NCI-H1105 (cell line): Measurements from ENCODE around the gene BCL7A.
"Not testable (repeated sequence)": the region's sequence is repeated elsewhere in the genome, so short reads cannot be mapped to it uniquely, and the experiment has no call there.

Source experiments
- DNase-seq: peaks from one replicate; lab custom pipeline; 2025; lab: John Stamatoyannopoulos, UW

Gene BCL7A

DNA sequence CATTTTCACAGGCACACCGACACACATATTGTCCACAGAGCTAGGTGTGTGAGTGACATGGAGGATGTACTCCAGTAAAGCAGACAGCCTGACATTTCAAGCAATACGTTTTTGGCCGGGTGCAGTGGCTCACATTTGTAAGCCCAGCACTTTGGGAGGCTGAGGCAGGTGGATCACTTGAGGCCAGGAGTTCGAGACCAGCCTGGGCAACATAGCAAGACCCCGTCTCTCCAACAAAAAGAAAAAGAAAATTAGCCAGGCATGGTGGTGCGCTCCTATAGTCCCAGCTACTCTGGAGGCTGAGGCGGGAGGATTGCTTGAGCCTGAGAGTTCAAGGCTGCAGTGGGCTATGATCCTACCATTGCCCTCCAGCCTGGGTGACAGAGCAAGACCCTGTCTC lies 34.7 kb downstream of the BCL7A start:
- DNase-seq, result not testable (repeated sequence)

DNA sequence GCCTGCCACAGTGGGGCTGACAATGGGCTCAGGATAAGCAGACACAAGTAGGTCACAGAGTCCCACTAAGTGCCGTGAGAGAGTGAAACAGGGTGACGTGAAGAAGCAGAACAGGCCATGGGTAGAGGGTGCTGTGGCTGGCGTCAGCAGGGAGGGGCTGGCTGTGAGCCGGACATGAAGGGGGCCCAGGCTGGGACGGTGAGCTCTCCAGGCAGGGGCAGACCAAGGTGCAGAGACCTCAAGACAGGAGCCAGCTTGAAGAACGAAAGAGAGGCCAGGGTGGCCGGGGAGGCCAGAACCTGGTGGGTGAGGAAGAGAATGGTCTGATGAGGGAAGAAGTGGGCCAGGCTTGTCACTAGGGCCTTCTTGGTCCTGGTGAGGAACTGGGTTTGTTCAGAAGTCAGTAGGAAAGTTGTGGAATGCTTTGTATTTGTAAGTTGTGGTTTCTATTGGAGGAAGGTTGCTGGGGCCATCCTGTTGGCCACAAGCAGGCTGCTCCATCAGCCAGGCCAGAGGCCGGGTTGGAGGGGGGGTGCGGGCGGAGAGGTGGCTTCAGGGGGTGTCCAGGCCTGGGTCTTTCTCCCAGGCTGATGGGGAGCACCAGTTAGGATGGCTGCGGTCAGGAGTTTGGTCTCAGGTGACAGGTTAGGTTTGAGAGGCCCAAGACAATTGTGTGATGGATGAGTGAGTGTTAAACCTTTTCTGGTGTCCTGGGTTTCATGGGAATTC lies 35.5 kb downstream of the BCL7A start:
- no peak for DNase-seq

DNA sequence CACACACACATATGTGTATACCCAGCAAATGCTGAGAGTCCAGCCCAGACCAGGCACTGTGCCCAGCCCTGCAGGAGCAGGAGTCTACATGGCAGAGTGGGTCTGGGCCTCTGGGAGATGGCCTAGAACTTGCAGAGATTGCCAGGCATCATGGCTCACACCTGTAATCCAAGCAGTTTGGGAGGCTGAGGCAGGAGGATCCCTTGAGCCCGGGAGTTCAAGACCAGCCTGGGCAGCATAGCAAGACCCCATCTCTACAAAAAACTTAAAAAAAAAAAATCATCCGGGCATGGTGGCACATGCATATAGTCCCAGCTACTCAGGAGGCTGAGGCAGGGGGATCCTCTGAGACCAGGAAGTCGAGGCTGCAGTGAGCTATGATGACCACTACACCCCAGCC lies 36.1 kb downstream of the BCL7A start:
- DNase-seq, result no peak

GRCh38 chr12:122058549-122059149 lies 37.0 kb downstream of the BCL7A start:
- DNase-seq, result no peak

DNA sequence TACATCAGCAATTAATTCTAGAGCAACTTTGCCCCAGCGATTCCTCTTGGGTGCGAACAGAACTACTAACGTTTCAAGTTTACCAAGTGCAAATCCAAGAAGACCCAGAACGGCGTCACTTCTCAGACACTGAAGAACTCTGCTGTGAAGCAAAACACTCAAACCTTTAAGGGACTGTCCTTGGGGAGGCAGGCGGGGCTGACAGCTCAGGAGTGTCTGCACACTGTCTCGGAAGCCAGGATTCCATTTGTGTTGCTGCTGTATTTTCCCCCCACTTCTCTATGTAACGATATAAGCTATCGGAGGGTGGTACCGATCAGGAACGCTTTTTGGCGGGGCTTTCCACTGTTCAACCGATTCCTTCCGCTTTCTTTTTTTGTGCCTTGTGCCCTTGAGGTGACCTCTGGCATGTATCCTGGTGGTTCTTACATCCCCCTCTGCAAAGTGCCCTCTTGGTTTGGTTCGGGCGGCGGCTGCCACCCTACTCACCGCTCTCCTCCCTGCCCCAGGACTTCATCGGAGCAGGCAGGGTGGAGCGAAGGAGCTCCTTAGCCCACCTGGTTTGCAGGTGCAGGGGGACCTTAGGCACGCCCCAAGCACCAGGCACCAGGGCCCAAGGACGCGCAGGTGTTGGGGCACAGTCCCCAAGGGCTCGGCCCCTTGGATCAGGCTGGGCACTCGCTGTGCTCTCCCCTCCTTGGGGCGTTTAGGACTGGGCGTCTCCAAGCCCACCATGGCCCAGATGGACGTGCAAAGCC lies 37.7 kb downstream of the BCL7A start:
- DNase-seq, result no peak

DNA sequence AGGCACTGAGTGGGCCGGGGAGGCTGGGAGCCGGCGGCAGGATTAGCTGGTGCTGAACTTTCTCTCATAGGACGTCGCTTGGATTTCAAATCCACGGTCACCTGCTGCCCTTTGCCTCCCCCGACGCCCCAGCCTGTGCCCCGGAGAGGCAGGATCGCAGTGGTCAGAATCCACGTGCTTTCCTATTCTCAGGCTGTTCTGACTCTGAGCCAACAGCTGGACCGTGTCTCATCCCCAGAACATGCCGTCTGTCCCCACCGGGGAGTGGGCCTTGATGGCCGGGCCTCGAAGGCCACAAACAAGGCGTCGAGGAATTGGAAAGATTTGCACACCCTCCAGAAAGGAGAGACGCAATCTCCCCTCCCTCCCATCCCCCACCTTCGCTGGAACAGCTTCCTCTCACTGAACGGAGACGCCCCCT lies 38.4 kb downstream of the BCL7A start:
- DNase-seq, result no peak

DNA sequence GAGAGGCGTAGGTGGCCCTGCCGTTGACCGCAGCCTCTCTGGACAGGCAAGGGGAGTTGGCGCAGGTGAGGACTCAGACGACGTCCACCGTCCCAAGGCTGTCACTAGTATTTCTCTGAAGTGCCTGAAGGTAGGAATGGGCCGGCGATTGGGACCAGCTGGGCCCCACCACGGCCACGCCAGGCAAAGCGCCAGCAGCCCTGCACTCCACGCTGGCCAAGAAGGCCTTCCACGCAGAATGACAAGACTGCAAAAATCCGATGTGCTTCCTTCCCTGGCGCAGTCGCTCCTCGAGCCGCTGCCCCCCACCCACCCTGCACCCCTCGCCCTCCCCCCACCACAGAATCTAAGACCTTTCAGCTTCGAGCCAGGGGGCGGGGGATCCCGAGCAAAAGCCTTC lies 39.6 kb downstream of the BCL7A start:
- no peak for DNase-seq

DNA sequence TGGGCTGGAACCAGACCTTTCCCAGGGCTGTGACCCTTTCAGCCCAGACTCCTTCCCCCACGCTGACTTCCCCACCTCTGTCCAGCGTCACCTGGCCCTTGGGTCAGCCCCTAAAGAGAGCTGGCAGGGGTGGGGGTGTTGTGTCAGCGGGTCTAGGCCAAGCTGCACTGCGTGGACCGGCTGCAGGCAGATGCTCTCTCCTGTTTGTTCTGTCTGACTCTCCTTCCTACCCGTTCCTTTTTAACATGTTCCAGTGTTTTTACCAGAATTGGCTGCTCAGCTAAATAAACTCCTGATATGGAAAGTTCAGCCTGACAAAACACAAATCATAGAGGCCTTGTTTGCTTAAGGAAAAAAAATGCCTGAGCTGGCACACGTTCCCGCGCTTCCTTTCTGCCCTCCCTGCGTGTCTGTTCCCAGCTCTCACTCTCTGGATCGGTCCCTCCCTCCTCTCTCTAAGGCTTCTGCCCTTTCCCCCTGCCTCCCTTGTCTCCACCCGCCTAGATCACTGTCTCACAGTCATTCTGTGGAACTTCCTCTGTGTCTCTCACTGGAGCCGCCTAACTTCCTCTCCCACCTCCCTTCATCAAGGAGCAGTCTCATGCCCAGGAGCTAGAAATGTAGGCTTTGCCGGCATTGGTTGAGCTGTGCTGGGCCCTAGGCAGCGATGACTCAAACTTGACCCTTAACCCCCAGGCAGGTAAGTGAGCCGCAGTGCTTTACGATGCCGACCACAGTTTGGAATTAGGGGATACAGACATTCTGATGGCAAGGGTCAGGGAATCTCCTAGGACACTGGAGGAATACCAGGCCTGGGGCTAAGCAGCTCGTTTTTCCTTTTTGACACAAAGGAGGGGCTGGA lies 41.4 kb downstream of the BCL7A start:
- DNase-seq, result no peak

- DNase-seq, result no peak
These were observed 42.0 kb downstream of the BCL7A start for GRCh38 chr12:122063694-122064024.

DNA sequence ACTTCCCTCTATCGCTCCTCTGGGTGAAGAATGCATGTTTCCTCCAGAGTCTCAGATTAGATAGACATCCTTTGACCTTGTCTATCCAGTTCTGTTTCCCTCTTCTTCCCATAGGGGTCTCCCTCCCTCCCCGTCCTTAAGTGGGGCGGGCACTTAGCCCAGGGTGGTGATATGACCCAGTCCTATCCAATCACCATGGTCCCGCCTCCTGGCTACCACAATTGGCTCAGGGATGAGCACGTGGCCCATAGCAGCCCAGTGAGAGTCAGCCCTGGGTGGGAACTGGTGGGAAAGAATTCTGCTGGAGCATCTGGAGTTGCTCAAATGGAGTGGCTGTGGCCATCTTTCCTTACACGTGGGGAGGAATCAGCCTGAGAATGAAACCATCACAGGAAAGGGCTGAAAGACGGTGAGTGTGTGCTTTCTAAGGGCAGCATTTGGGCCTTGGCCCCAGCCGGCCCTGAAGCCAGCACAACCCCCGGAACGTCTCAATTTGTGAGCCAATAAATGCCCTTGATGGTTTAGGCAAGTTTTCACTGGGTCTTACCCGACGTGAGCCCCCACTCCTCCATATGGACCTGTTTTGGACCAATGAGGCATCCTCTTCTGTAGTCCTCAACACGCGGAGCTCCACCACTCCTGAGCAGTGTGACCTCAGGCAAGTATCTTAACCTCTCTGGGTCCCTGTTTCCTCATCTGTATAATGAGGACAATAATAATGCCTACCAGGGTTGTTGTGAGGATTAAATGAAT lies 42.5 kb downstream of the BCL7A start:
- DNase-seq, result peak; percentile 68

GRCh38 chr12:122064780-122065588 lies 43.3 kb downstream of the BCL7A start:
- no peak for DNase-seq

- no peak for DNase-seq
These were observed 45.9 kb downstream of the BCL7A start for GRCh38 chr12:122067548-122067947.

DNA sequence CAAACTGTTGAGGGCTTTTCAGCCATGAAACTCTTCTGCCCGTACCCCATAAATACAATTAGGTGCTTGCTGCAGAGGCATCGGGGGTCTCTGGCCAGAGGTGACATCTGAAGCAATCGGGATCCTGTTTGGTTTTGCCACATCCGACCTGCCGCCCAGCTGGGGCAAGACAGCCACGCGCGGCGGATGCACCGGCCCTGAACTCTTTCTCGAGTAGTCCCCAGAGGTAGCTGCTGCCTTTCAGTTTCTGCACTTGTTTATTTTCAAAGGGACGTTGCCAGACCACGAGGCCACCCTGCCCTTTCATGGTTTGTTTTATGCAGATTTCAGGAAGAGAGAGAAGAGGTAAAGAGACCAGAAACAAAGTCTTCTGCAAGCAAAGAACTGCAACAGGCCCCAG lies 46.3 kb downstream of the BCL7A start:
- DNase-seq, result no peak

- DNase-seq, result no peak
These were observed 50.6 kb downstream of the BCL7A start for GRCh38 chr12:122072031-122072970.

GRCh38 chr12:122073815-122074214 lies 52.1 kb downstream of the BCL7A start:
- no peak for DNase-seq

- DNase-seq, result no peak
These were observed 55.2 kb downstream of the BCL7A start for GRCh38 chr12:122076743-122077495.

DNA sequence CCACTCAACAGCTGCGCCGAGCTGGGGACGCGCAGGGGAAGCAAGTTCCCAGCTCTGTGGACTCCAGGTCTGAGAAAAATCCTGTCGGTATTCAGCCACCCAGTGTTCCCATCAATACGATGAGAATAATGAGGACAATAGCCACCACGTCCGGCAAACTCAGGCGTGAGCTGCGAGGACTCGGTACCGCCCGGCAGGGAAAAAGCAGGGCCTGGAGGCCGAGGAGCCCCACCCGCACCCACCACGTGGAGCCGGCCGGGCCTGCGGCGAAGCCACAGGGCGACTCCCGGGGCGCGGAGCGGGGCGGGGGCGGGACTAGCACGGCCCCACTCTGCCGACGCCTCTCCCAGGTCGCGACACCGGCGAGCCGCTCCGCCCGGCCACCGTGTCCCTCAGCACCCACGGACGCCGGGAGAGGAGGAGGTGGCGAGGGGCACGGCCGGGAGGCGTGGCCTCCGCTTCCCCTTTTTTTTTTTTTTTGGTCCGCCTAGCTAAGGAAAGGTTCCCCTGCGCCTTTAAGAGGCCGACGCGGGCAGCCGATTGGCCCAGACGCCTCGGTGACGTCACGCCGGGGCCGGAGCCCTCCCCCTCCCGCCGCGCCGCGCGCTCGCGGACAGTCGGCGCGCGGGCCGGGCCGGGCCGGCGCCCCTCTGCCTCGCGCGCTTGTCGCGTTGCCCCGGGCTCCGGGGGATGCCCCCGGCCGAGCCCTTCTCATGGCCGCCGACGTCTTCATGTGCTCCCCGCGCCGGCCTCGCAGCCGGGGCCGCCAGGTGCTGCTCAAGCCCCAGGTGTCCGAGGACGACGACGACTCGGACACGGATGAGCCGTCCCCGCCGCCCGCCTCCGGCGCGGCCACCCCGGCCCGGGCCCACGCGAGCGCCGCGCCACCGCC lies 56.7 kb downstream of the BCL7A start, which contains the start of gene MLXIP:
Gene MLXIP (plus strand): TSS at position 616 of the 892 bp plus-strand sequence. CDS start 98 bp downstream, at position 714.
- peak; percentile 90 for DNase-seq
